Fibroblast of lung (primary cell): Measurements from ENCODE around the gene CCDC93.

Experiments
- CTCF ChIP-seq, 2 donors: IDR thresholded peaks in 1 of 2; conservative IDR thresholded peaks in 1 of 2; 1 replicate in 1 of 2; 2 replicates in 1 of 2; pipeline ENCODE4 v1.5.1; 2011 to 2012; ENCODE audit warnings: low read length in 2 of 2, control low read depth in 1 of 2, inconsistent platforms in 1 of 2, low read depth in 1 of 2, mild to moderate bottlenecking in 1 of 2
- EZH2 ChIP-seq: IDR thresholded peaks from 2 replicates; pipeline ENCODE4 v1.5.1; 2012; ENCODE audit warnings: low read length, control low read depth, mild to moderate bottlenecking; ENCODE audit errors: missing control alignments

DNA sequence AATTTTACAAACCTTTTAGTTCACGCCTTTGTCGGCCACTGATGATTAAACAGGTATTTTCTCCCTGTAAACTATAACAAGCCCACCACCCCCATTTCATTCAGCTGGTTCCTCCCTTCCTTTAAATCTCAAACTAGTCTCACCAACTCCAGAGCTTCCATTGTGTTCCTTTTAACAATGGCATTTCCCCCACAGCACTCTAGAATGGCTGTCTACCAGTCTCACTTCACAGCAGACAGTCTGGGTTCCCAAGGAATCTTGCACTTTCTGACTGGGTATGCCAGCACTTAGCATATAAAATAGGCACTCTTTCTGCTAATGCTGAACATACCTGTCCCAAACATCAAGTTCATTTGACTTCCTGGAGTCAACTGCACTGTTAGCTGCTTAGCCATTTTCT lies 75.3 kb downstream of the CCDC93 start:
- TF ChIP-seq CTCF (conservative IDR thresholded peaks at IDR 0.05 in 1 of 2, IDR thresholded peaks at IDR 0.05 in 1 of 2; ENCODE audit: low read depth in 1 of 2, low read length in 2 of 2): no peak
- TF ChIP-seq EZH2: no peak
